GM23338 (cell line): ENCODE measurements around the gene AGPAT3. TPM values are rescaled to one million over a fixed set of nuclear protein-coding genes. Genes with fewer than 3 reads are reported as not detected.

ENCODE experiments used
- ATAC-seq: fragments of 200-7000 bp; cut with Tn5 transposase; 3 replicates; pipeline ENCODE4 v1.9.1; 2020
- DNase-seq: peaks from one replicate; pipeline ENCODE4 v3.0.0-alpha.2; 2015; ENCODE audit warnings: low spot score
- H2AFZ ChIP-seq: fragments of 200-600 bp; sonication (generic); 2 replicates; pipeline ENCODE4 v1.8.0; 2016; ENCODE audit warnings: antibody characterized with exemption, mild to moderate bottlenecking, moderate library complexity
- H3F3A ChIP-seq: fragments of 200-600 bp; sonication (generic); replicated peaks from 2 replicates; pipeline ENCODE4 v1.8.0; 2017; ENCODE audit warnings: antibody characterized with exemption, mixed run types, low read depth
- H3K27ac ChIP-seq: fragments of 200-600 bp; sonication (generic); 2 replicates; pipeline ENCODE4 v1.6.1; 2016; ENCODE audit warnings: low read depth
- H3K27me3 ChIP-seq: fragments of 200-600 bp; sonication (generic); 2 replicates; pipeline ENCODE4 v1.8.0; 2016; ENCODE audit warnings: mild to moderate bottlenecking, mixed run types, moderate library complexity; ENCODE audit not compliant: insufficient read depth
- H3K36me3 ChIP-seq: fragments of 200-600 bp; sonication (generic); 2 replicates; pipeline ENCODE4 v1.8.0; 2016; ENCODE audit warnings: mild to moderate bottlenecking; ENCODE audit not compliant: insufficient read depth
- H3K4me1 ChIP-seq: fragments of 200-600 bp; sonication (generic); 2 replicates; pipeline ENCODE4 v1.8.0; 2016; ENCODE audit warnings: mild to moderate bottlenecking, moderate library complexity; ENCODE audit not compliant: insufficient read depth
- H3K4me2 ChIP-seq: fragments of 200-600 bp; sonication (generic); 2 replicates; pipeline ENCODE4 v1.7.1; 2017; ENCODE audit warnings: mixed run types
- H3K4me3 ChIP-seq: fragments of 200-600 bp; sonication (generic); 2 replicates; pipeline ENCODE4 v1.6.1; 2016; ENCODE audit warnings: mixed run types
- H3K79me2 ChIP-seq: fragments of 200-600 bp; sonication (generic); replicated peaks from 2 replicates; pipeline ENCODE4 v1.8.0; 2017; ENCODE audit warnings: mild to moderate bottlenecking; ENCODE audit not compliant: insufficient read depth
- H3K9me2 ChIP-seq: fragments of 200-600 bp; sonication (generic); 2 replicates; pipeline ENCODE4 v1.8.0; 2017; ENCODE audit not compliant: insufficient read depth
- H4K20me1 ChIP-seq: fragments of 200-600 bp; sonication (generic); replicated peaks from 2 replicates; pipeline ENCODE4 v1.8.0; 2017; ENCODE audit warnings: mild to moderate bottlenecking; ENCODE audit not compliant: insufficient read depth
- H3K27ac Mint-ChIP-seq: 2 replicates; pipeline ENCODE4 v1.8.0; 2020; ENCODE audit warnings: inconsistent platforms, mild to moderate bottlenecking, moderate library complexity, mixed read lengths
- H3K27me3 Mint-ChIP-seq: 3 replicates; pipeline ENCODE4 v1.8.0; 2022; ENCODE audit warnings: low read depth, mild to moderate bottlenecking, moderate library complexity, mixed read lengths, inconsistent platforms; ENCODE audit not compliant: insufficient read depth, poor library complexity
- H3K36me3 Mint-ChIP-seq: 3 replicates; pipeline ENCODE4 v1.8.0; 2021; ENCODE audit warnings: low read depth, mild to moderate bottlenecking, inconsistent platforms, moderate library complexity, mixed read lengths
- H3K4me1 Mint-ChIP-seq: 3 replicates; pipeline ENCODE4 v1.8.0; 2020; ENCODE audit warnings: mild to moderate bottlenecking, inconsistent platforms, mixed read lengths
- H3K4me3 Mint-ChIP-seq: 3 replicates; pipeline ENCODE4 v1.8.0; 2021; ENCODE audit warnings: moderate library complexity, mild to moderate bottlenecking, inconsistent platforms, mixed read lengths
- H3K9me3 Mint-ChIP-seq: 3 replicates; pipeline ENCODE4 v1.8.0; 2020; ENCODE audit warnings: moderate library complexity, mild to moderate bottlenecking, inconsistent platforms, mixed read lengths
- CREB1 ChIP-seq: fragments of 250-450 bp; sonication (Bioruptor Pico); IDR thresholded peaks from 2 replicates; pipeline ENCODE4 v1.5.0; 2020; ENCODE audit warnings: low read depth, mild to moderate bottlenecking, moderate library complexity
- EZH2 ChIP-seq: fragments of 200-600 bp; sonication (generic); IDR thresholded peaks from one replicate; pipeline ENCODE4 v1.8.0; 2017; ENCODE audit warnings: antibody characterized with exemption, mild to moderate bottlenecking, low read depth; ENCODE audit not compliant: unreplicated experiment
- EZH2phosphoT487 ChIP-seq: fragments of 200-600 bp; sonication (generic); IDR thresholded peaks from one replicate; pipeline ENCODE4 v1.8.1; 2018; ENCODE audit warnings: antibody characterized with exemption; ENCODE audit not compliant: unreplicated experiment
- REST ChIP-seq: IDR thresholded peaks from one replicate; pipeline ENCODE4 v1.6.1; 2018; ENCODE audit warnings: antibody characterized with exemption; ENCODE audit not compliant: unreplicated experiment
- polyA plus RNA-seq: library from polyadenylated mRNA; unstranded; fragments of >200 nt; fragmentation: Nextera tagmentation; extraction: Ambion mirVana; gene quantifications from 2 replicates; pipeline ENCODE4 v1.2.1, GENCODE V29; 2016
- total RNA-seq: library from RNA; depleted of rRNA; stranded (reverse); fragments of >200 nt; shearing (Covaris generic); gene quantifications from 2 replicates; pipeline ENCODE4 v1.2.3, GENCODE V29; 2014
- TF ChIP-seq, protein P1 (sequence below): fragments of 250-450 bp; sonication (Bioruptor Pico); IDR thresholded peaks from 2 replicates; pipeline ENCODE4 v1.5.0; 2020; ENCODE audit warnings: mild to moderate bottlenecking, moderate library complexity

The AGPAT3 gene
- total and polyA plus RNA-seq, 2 experiments from 2014 or later, result 2.1 to 6.1 TPM

- TF ChIP-seq CREB1 (CRISPR knock-in tag) (no peak), EZH2 (no peak)
- TF ChIP-seq, protein P1, sequence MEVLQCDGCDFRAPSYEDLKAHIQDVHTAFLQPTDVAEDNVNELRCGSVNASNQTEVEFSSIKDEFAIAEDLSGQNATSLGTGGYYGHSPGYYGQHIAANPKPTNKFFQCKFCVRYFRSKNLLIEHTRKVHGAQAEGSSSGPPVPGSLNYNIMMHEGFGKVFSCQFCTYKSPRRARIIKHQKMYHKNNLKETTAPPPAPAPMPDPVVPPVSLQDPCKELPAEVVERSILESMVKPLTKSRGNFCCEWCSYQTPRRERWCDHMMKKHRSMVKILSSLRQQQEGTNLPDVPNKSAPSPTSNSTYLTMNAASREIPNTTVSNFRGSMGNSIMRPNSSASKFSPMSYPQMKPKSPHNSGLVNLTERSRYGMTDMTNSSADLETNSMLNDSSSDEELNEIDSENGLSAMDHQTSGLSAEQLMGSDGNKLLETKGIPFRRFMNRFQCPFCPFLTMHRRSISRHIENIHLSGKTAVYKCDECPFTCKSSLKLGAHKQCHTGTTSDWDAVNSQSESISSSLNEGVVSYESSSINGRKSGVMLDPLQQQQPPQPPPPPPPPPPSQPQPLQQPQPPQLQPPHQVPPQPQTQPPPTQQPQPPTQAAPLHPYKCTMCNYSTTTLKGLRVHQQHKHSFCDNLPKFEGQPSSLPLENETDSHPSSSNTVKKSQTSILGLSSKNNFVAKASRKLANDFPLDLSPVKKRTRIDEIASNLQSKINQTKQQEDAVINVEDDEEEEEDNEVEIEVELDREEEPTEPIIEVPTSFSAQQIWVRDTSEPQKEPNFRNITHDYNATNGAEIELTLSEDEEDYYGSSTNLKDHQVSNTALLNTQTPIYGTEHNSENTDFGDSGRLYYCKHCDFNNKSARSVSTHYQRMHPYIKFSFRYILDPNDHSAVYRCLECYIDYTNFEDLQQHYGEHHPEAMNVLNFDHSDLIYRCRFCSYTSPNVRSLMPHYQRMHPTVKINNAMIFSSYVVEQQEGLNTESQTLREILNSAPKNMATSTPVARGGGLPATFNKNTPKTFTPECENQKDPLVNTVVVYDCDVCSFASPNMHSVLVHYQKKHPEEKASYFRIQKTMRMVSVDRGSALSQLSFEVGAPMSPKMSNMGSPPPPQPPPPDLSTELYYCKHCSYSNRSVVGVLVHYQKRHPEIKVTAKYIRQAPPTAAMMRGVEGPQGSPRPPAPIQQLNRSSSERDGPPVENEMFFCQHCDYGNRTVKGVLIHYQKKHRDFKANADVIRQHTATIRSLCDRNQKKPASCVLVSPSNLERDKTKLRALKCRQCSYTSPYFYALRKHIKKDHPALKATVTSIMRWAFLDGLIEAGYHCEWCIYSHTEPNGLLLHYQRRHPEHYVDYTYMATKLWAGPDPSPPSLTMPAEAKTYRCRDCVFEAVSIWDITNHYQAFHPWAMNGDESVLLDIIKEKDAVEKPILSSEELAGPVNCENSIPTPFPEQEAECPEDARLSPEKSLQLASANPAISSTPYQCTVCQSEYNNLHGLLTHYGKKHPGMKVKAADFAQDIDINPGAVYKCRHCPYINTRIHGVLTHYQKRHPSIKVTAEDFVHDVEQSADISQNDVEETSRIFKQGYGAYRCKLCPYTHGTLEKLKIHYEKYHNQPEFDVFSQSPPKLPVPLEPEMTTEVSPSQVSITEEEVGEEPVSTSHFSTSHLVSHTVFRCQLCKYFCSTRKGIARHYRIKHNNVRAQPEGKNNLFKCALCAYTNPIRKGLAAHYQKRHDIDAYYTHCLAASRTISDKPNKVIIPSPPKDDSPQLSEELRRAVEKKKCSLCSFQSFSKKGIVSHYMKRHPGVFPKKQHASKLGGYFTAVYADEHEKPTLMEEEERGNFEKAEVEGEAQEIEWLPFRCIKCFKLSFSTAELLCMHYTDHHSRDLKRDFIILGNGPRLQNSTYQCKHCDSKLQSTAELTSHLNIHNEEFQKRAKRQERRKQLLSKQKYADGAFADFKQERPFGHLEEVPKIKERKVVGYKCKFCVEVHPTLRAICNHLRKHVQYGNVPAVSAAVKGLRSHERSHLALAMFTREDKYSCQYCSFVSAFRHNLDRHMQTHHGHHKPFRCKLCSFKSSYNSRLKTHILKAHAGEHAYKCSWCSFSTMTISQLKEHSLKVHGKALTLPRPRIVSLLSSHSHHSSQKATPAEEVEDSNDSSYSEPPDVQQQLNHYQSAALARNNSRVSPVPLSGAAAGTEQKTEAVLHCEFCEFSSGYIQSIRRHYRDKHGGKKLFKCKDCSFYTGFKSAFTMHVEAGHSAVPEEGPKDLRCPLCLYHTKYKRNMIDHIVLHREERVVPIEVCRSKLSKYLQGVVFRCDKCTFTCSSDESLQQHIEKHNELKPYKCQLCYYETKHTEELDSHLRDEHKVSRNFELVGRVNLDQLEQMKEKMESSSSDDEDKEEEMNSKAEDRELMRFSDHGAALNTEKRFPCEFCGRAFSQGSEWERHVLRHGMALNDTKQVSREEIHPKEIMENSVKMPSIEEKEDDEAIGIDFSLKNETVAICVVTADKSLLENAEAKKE, result no peak
Observed at GRCh38 chr21:43882952-43883545, 18.0 kb downstream of the AGPAT3 start (continued).

- Histone ChIP-seq H3K4me1 (no peaks in the 10 kb centered on the region; the same call in 1 of the 2 replicates), H3K9me2 (no peaks in the 10 kb centered on the region), H2AFZ (no peak overlapping the region), H3K4me3 (no peak overlapping the region), H3K27ac (no peak overlapping the region), H3F3A (no peaks in the 10 kb centered on the region), H3K79me2 (no peaks in the 10 kb centered on the region), H3K36me3 (no peaks in the 10 kb centered on the region), H4K20me1 (no peaks in the 10 kb centered on the region), H3K27me3 (no peaks in the 10 kb centered on the region), H3K4me2 (no peak overlapping the region)
- Mint-ChIP-seq H3K36me3 (no peaks in the 10 kb centered on the region), H3K4me3 (0 out of 3 replicates have a peak overlapping the region, but pooled peaks have one; percentile 17), H3K9me3 (no peaks in the 10 kb centered on the region), H3K27ac (no peak overlapping the region), H3K4me1 (peaks cover 12% of the 10 kb centered on the region), H3K27me3 (peaks cover 16% of the 10 kb centered on the region)
- ATAC-seq (peak; percentile 57), DNase-seq (peak; percentile 24)
- TF ChIP-seq EZH2 (no peak), EZH2phosphoT487 (no peak), REST (no peak)
Observed at GRCh38 chr21:43884012-43884860, 19.2 kb downstream of the AGPAT3 start.
